ENCODE data around the gene AP4M1.
"Not testable (repeated sequence)": the region's sequence is repeated elsewhere in the genome, so short reads cannot be mapped to it uniquely, and the experiment has no call there.

AP4M1 gene

DNA sequence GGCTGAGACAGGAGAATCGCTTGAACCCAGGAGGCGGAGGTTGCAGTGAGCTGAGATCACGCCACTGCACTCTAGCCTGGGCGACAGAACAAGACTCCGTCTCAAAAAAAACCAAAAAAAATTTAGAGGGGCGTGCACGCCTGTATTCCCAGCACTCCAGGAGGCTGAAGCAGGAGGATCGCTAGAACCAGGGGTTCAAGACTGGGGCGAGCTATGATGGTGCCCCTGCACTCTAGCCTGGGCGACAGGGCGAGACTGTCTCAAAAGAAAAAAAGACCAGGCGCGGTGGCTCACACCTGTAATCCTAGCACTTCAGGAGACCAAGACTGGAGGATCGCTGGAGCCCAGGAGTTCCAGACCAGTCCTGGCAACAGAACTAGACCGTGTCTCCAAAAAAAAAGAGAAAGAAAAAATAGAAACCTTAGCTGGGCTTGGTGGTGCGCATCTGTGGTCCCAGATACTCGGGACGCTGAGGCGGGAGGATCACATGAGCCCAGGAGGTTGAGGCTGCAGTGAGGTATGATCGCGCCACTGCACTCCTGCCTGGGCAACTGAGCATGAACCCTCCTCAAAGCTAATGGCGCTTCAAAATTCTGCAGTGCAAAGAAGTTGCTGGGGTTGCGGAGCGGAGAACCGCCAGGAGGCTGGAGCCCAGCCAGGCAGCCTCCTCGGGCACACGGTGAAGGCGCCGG lies 24.9 kb downstream of the AP4M1 start:
- peak overlapping the region; percentile 80 for H3K4me3 ChIP-seq
- no peak for DNase-seq (ENCODE audit: low spot score in 2 of 2)
- H3K27me3 ChIP-seq (ENCODE audit: low read depth) = no peaks in the 10 kb centered on the region
- peaks cover 10% of the 10 kb centered on the region for H3K4me1 ChIP-seq
- no peaks in the 10 kb centered on the region; the same call in 1 of the 2 replicates for H3K36me3 ChIP-seq (replicated peaks)
- in situ Hi-C loops (cut with MboI; ENCODE audit: low sequenced_read_pairs) = no loop called here
- H3K9me3 ChIP-seq = no peaks in the 10 kb centered on the region

DNA sequence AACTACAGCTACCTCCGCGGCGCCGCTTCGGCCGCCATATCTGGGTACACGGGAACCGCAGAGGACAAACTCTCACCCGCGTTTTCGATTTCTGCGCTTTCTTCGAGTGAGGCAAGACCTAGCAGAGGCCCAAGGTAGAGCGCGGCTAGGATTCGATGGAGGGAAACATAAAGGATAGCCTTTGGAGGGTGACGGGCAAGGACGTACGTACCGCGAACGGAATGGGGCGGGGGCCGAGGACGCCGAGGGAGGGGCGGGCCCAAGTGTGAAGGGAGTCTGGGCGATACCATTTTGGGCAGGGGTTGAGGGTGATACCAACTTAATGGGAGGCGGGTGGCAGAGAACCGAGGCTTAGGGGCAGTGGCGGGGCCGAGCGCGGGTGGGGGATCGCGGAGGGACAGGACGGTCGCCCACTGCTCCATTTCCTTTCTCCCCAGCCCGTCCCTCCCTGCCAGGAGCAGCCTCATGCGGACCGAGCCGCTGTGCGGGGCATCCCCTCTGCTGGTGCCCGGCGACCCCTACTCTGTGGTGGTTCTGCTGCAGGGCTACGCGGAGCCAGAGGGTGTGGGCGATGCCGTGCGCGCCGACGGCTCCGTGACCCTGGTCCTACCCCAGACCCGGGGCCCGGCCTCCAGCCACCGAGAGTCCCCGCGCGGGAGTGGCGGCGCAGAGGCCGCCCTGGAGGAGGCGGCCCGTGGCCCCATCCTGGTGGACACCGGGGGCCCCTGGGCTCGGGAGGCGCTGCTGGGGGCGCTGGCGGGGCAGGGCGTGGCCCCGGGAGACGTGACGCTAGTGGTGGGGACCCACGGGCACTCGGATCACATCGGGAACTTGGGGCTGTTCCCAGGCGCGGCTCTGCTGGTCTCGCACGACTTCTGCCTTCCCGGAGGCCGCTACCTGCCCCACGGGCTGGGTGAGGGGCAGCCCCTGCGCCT lies 25.8 kb downstream of the AP4M1 start, which contains the start of gene MBLAC1:
Gene MBLAC1, plus strand, starts transcription at position 37 of the 935 bp plus-strand sequence. Its CDS starts 429 bp downstream, at position 466.
- Histone ChIP-seq H3K27me3 (ENCODE audit: low read depth) (no peaks in the 10 kb centered on the region), H3K36me3 (replicated peaks) (no peaks in the 10 kb centered on the region; the same call in 1 of the 2 replicates), H3K4me3 (peak within 1 kb of the TSS; percentile 80), H3K4me1 (peaks cover 13% of the 10 kb centered on the region), H3K9me3 (no peaks in the 10 kb centered on the region)
- DNase-seq (ENCODE audit: low spot score in 2 of 2) = peak; percentile 88 to 95
- in situ Hi-C loops (cut with MboI; ENCODE audit: low sequenced_read_pairs) = no loop called here

DNA sequence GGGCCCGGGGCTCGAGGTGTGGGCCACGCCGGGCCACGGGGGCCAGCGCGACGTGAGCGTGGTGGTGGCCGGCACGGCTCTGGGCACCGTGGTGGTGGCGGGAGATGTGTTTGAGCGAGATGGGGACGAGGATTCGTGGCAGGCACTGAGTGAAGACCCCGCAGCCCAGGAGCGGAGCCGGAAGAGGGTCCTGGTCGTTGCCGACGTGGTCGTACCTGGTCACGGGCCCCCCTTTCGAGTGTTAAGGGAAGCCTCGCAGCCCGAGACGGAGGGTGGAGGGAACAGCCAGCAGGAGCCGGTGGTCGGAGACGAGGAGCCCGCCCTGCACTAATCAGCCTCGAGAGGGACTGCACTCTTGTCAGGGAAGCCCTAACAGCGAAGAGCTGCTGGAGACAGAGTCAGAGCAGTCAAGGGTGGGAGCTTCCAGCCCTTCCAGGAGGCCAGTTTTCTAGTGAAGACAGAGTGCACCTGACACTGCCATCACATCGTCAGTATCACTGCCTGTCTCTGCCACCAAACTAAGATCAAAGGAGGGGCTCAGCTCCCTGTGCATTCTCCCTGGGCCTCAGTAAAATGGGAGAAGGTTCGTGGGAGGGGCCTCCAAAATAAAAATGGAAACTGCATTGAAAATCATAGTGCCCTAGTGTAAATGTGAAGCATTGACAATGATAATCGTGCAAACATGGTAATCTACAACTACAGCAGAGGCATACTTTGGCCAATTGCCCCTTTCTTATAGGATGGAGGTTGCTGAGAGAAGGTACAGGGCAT lies 26.6 kb downstream of the AP4M1 start:
- no peaks in the 10 kb centered on the region for H3K9me3 ChIP-seq
- H3K36me3 ChIP-seq (replicated peaks) = no peaks in the 10 kb centered on the region
- in situ Hi-C loops (cut with MboI; ENCODE audit: low sequenced_read_pairs) = no loop called here
- H3K4me3 ChIP-seq = peak overlapping the region; percentile 80
- no peaks in the 10 kb centered on the region for H3K27me3 ChIP-seq (ENCODE audit: low read depth)
- peak; percentile 29 to 57 for DNase-seq (ENCODE audit: low spot score in 2 of 2)
- peaks cover 16% of the 10 kb centered on the region for H3K4me1 ChIP-seq

DNA sequence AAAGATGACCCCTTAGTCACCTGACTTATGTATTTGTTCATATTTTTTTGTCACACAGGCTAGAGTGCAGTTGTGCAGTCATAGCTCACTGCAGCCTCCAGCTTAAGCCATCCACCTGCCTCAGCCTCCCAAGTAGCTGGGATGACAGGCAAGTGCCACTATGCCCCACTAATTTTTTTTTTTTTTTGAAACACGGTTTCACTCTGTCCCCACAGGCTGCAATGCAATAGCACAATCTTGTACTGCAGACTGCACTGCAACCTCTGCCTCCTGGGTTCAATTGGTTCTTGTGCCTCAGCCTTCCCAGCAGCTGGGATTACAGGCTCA lies 27.2 kb downstream of the AP4M1 start:
- in situ Hi-C loops (cut with MboI; ENCODE audit: low sequenced_read_pairs) = no loop called here
- no peaks in the 10 kb centered on the region for H3K36me3 ChIP-seq (replicated peaks)
- H3K9me3 ChIP-seq = no peaks in the 10 kb centered on the region
- no peak for DNase-seq (ENCODE audit: low spot score in 2 of 2)
- H3K4me3 ChIP-seq = no peak overlapping the region
- H3K27me3 ChIP-seq (ENCODE audit: low read depth) = no peaks in the 10 kb centered on the region
- H3K4me1 ChIP-seq = peaks cover 16% of the 10 kb centered on the region

DNA sequence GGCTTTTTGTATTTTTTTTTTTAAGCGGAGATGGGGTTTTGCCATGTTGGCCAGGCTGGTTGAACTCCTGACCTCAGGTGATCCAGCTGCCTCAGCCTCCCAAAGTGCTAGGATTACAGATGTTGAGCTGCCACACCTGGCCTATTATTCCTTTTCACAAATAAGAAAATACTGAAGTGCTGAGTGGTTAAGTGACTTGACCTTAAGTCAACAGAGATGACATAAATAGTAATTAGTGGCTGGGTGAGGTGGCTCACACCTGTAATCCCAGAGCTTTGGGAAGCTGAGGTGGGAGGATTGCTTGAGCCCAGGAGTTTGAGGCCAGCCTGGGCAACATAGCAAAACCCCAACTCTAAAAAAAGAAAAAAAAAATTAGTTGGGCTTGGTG lies 28.8 kb downstream of the AP4M1 start:
- H3K36me3 ChIP-seq (replicated peaks); H3K4me3 ChIP-seq; H3K27me3 ChIP-seq (ENCODE audit: low read depth); DNase-seq (ENCODE audit: low spot score in 2 of 2); H3K9me3 ChIP-seq: not testable (repeated sequence)
- in situ Hi-C loops (cut with MboI; ENCODE audit: low sequenced_read_pairs) = loop anchor here (5.0 to 10.0 kb wide), 2 partner anchors 87 to 215 kb away; partner anchors contain the start of gene PVRIG
- H3K4me1 ChIP-seq = peaks cover 16% of the 10 kb centered on the region

DNA sequence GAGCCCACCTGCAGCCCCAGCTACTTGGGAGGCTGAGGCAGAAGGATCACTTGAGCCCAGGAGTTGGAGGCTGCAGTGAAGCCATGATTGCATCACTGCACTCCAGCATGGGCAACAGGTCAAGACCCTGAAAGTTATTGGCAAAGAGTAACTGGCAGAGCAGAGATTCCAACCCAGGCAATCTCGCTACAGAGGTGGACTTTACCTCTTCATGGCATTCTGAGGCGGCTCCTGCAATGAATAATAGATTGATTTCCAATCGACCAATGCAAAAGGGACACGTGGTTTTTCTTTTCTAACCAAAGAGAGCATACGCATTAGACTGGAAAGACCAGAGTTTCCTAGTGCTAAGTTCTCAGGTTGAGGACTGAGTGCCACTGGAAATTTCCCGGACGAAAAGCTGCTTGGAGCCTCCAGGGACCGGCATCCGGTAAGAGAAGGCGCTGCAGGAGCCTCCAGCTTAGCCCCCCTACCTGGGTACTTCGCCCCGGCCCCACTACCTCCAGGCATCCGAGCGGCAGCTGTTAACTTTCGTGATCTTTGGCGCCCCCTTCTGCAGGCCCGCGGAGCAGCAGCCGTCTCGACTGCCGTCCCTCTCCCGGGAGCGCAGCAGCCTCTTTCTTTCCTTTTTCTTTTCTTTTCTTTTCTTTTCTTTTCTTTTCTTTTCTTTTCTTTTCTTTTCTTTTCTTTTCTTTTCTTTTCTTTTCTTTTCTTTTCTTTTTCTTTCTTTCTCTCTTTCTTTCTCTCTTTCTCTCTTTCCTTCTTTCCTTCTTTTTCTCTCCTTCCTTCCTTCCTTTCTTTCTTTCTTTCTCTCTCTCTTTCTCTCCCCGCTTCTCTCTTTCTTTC lies 29.4 kb downstream of the AP4M1 start:
- no peaks in the 10 kb centered on the region for H3K9me3 ChIP-seq
- peak; percentile 48 to 94 for DNase-seq (ENCODE audit: low spot score in 2 of 2)
- no peak overlapping the region for H3K4me3 ChIP-seq
- no peaks in the 10 kb centered on the region for H3K36me3 ChIP-seq (replicated peaks)
- peaks cover 16% of the 10 kb centered on the region for H3K4me1 ChIP-seq
- in situ Hi-C loops (cut with MboI; ENCODE audit: low sequenced_read_pairs) = loop anchor here (5.0 to 10.0 kb wide), 2 partner anchors 86 to 214 kb away; partner anchors contain the start of gene PVRIG
- no peaks in the 10 kb centered on the region for H3K27me3 ChIP-seq (ENCODE audit: low read depth)

DNA sequence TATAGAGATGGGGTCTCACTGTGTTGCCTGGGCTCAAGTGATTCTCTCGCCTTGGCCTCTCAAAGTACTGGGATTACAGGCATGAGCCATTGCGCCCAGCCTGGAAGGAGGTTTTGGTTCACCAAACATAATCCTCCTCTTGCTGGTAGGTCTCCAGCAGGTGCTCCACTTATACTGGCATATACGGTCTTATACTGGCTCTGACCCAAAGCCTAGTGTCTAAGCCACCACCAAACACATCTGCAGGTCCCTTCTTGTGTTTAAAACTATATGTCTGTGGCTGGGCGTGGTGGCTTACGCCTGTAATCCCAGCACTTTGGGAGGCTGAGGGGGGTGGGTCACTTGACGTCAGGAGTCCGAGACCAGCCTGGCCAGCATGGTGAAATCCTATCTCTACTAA lies 30.7 kb downstream of the AP4M1 start:
- in situ Hi-C loops (cut with MboI; ENCODE audit: low sequenced_read_pairs) = loop anchor here (5.0 to 10.0 kb wide), 2 partner anchors 85 to 213 kb away; partner anchors contain the start of gene PVRIG
- no peak overlapping the region for H3K4me3 ChIP-seq
- H3K4me1 ChIP-seq = peaks cover 16% of the 10 kb centered on the region
- no peaks in the 10 kb centered on the region for H3K27me3 ChIP-seq (ENCODE audit: low read depth)
- no peaks in the 10 kb centered on the region for H3K36me3 ChIP-seq (replicated peaks)
- no peaks in the 10 kb centered on the region for H3K9me3 ChIP-seq
- no peak for DNase-seq (ENCODE audit: low spot score in 2 of 2)

DNA sequence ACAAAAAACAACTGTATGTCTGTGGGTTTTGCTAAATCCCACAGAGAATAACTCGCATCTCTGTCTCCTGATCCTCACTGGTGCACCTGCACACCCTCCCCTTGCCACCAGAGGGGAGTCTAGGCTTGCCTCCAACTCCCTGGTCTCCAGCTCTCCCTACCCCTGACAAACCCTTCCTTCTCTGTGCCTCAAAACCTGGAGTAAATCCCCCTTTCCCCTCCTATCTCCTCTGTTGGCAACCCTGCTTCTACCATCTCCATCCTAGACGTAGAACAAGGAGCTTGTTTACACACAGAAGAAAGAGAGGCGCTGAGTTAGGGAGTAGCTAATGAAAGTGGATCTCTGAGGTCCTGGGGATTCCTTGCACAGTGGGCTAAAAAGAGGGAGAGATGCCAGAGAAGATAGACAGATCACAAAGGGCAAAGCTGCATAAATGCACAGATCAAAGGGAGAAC lies 31.3 kb downstream of the AP4M1 start:
- no peaks in the 10 kb centered on the region for H3K9me3 ChIP-seq
- H3K36me3 ChIP-seq (replicated peaks) = no peaks in the 10 kb centered on the region
- H3K4me1 ChIP-seq = peaks cover 16% of the 10 kb centered on the region
- peak; percentile 73 to 82 for DNase-seq (ENCODE audit: low spot score in 2 of 2)
- no peak overlapping the region for H3K4me3 ChIP-seq
- H3K27me3 ChIP-seq (ENCODE audit: low read depth) = no peaks in the 10 kb centered on the region
- in situ Hi-C loops (cut with MboI; ENCODE audit: low sequenced_read_pairs) = loop anchor here (5.0 to 10.0 kb wide), 2 partner anchors 85 to 212 kb away; partner anchors contain the start of gene PVRIG

DNA sequence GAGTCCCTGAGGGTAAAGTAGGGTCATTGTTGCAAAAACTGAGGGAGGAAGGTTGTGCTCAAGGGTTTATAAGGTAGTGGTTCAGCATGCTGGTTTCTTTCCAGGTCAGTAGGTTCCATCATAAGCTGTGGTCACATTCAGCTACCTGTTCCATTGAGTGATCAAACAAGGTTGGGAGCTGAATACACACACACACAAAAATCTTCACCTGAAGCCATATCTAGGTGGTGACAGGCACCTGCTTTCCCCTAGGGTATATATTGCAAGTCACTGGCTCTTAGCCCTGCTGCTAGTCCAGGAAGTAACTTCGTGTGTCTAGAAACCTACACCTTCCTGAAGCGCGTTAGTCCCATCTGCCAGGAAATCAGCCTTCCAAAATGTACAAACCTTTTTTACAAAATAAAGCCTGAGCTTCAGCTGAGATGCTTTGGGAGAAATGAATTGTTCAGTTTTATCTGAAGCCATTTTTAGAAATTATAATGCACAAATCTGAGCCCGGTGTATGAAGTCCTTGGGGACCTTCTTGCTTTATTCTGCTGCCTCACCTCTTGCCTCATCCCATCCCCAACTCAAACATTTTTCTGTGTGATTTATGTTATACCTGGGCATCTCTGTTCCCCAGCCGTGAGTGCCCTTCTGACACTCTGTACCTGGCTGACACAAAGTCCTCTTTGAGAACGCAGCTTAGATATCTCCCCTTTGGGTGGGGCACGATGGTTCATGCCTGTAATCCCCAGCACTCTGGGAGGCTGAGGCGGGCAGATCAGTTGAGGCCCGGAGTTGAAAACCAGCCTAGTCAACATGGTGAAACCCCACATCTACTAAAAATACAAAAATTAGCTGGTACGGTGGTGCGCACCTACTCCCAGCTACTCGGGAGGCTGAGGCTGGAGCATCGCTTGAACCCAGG lies 36.7 kb downstream of the AP4M1 start:
- DNase-seq (ENCODE audit: low spot score in 2 of 2) = no peak
- H3K4me3 ChIP-seq = no peak overlapping the region
- in situ Hi-C loops (cut with MboI; ENCODE audit: low sequenced_read_pairs) = loop anchor here (10.0 kb wide), 1 partner anchor 207 kb away; no protein-coding TSS in a partner anchor

DNA sequence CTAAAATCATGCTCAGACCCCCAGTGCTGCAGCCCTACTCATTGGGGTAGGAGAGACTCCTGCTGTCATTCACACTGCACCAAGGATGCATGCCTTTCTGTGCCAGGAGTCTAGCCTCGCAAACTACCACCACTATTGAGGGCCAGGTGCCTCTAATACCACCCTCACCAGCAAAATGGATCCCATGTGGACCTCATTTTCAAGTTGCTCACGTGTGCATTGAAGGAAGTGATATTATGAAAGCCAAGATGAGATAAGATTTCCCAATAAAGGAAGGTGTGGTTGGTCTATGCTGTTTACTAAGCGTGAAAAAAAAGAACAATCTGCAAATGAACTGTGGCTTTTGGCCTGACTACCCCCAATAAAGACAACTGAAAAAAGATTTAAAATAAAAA lies 40.1 kb downstream of the AP4M1 start:
- no peaks in the 10 kb centered on the region for H3K4me1 ChIP-seq

More for the DNA sequence above, 36.7 kb downstream of the AP4M1 start:
- H3K36me3 ChIP-seq (replicated peaks) = no peaks in the 10 kb centered on the region
- no peaks in the 10 kb centered on the region for H3K9me3 ChIP-seq
- H3K27me3 ChIP-seq (ENCODE audit: low read depth) = no peaks in the 10 kb centered on the region
- no peaks in the 10 kb centered on the region for H3K4me1 ChIP-seq

DNA sequence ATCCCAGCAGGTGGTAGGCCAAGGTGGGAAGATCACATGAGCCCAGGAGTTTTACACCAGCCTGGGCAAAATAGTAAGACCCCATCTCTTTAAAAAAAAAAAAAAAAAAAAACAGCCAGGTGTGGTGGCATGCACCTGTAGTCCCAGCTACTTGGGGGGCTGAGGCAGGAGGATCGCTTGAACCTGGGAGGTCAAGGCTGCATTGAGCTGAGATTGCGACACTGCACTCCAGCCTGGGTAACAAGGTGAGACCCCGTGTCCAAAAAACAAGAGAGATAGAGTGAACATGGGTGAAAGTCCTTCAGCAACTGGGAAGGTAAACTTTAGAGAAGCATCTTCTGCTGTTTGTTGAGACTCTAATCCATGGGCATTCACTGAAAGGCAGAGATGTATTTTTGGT lies 41.0 kb downstream of the AP4M1 start:
- in situ Hi-C loops (cut with MboI; ENCODE audit: low sequenced_read_pairs) = no loop called here
- H3K4me1 ChIP-seq = no peaks in the 10 kb centered on the region
- no peak overlapping the region for H3K4me3 ChIP-seq
- no peaks in the 10 kb centered on the region for H3K36me3 ChIP-seq (replicated peaks)
- DNase-seq (ENCODE audit: low spot score in 2 of 2) = no peak
- no peaks in the 10 kb centered on the region for H3K27me3 ChIP-seq (ENCODE audit: low read depth)
- H3K9me3 ChIP-seq = no peaks in the 10 kb centered on the region

More for the DNA sequence above, 40.1 kb downstream of the AP4M1 start:
- in situ Hi-C loops (cut with MboI; ENCODE audit: low sequenced_read_pairs) = no loop called here
- no peak for DNase-seq (ENCODE audit: low spot score in 2 of 2)
- Histone ChIP-seq H3K36me3 (replicated peaks) (no peaks in the 10 kb centered on the region), H3K4me3 (no peak overlapping the region), H3K27me3 (ENCODE audit: low read depth) (no peaks in the 10 kb centered on the region), H3K9me3 (no peaks in the 10 kb centered on the region)

DNA sequence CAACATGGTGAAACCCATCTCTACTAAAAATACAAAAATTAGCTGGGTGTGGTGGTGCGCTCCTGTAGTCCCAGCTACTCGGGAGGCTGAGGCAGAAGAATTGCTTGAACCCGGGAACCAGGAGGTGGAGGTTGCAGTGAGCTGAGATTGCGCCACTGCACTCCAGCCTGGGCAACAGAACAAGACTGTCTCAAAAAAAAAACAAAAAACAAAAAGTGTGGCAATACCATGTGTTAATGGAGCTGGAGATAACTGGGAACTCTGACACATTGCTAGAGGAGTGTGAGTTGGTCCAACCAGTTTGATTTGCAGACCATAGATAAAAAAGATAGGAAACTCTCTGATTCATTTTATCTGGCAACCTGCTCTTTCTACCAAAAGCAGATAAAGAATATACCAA lies 44.9 kb downstream of the AP4M1 start:
- DNase-seq (ENCODE audit: low spot score in 2 of 2); H3K9me3 ChIP-seq; in situ Hi-C loops (cut with MboI; ENCODE audit: low sequenced_read_pairs); H3K27me3 ChIP-seq (ENCODE audit: low read depth); H3K4me3 ChIP-seq: not testable (repeated sequence)
- Histone ChIP-seq H3K36me3 (replicated peaks) (peaks cover 11% of the 10 kb centered on the region), H3K4me1 (peaks cover 14% of the 10 kb centered on the region)
